ENCODE measurements around the gene ZNF525.
"Not testable (repeated sequence)": the region's sequence is repeated elsewhere in the genome, so short reads cannot be mapped to it uniquely, and the experiment has no call there.

ZNF525 gene

GRCh38 chr19:53394974-53395839 lies 29.7 kb downstream of the ZNF525 start, which contains the start of gene ZNF765:
TSS of gene ZNF765 (plus strand) at chr19:53395149. CDS start at chr19:53398016, 2,867 bp downstream.
- TF ChIP-seq, protein P1, sequence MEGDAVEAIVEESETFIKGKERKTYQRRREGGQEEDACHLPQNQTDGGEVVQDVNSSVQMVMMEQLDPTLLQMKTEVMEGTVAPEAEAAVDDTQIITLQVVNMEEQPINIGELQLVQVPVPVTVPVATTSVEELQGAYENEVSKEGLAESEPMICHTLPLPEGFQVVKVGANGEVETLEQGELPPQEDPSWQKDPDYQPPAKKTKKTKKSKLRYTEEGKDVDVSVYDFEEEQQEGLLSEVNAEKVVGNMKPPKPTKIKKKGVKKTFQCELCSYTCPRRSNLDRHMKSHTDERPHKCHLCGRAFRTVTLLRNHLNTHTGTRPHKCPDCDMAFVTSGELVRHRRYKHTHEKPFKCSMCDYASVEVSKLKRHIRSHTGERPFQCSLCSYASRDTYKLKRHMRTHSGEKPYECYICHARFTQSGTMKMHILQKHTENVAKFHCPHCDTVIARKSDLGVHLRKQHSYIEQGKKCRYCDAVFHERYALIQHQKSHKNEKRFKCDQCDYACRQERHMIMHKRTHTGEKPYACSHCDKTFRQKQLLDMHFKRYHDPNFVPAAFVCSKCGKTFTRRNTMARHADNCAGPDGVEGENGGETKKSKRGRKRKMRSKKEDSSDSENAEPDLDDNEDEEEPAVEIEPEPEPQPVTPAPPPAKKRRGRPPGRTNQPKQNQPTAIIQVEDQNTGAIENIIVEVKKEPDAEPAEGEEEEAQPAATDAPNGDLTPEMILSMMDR (conservative IDR thresholded peaks at IDR 0.05; ENCODE audit: low read depth): peak; percentile 56
- H3K27ac ChIP-seq: peak within 1 kb of the TSS; percentile 88
- peak; percentile 89 for DNase-seq (ENCODE audit: low spot score)
- POLR2A ChIA-PET (ENCODE audit: low non-redundant PET): interaction anchor here (0.6 kb wide), 1 partner anchor 1651 kb away, joined by 4 read pairs; no protein-coding TSS in a partner anchor
- CTCF ChIA-PET: interaction anchor here (0.6 kb wide), 1 partner anchor 98 kb away, joined by 3 read pairs; no protein-coding TSS in a partner anchor

DNA sequence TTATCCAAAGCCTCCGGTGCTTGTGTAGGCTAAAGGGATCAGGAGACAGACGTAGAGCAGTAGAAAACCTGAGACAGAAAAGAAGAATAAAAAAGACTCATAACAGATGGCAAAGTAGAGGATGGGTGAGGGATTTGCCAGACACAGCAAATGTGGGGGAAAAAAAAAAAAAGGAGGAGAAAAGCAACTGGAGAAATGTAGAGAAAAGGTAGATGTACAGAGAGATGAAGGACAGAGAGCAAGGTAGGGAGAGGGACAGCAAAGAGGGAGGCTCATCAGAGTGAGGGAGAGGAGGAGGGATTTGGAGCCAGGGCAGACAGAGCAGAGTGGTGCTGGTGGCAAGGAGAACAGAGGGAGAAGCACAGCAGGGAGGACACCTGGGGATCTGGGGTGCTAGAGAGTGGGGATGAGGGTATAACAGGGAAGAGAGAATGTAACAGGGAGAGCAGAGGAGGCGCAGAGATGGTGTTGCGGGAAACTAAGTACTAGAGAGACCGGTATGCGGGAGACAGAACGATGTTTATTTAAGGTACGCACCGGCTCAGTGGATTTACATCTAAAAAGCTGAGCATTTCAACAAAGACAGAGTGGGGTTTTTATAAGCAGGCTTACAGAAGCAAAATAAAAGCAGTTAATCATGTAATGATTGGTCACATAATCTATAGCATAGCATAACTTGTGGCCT lies 30.5 kb downstream of the ZNF525 start:
- DNase-seq (ENCODE audit: low spot score); POLR2A ChIA-PET (ENCODE audit: low non-redundant PET): not testable (repeated sequence)
- CTCF ChIA-PET: interaction anchor here (0.6 to 0.7 kb wide), 2 partner anchors 33 to 99 kb away, joined by 3 to 5 read pairs; no protein-coding TSS in a partner anchor
- peak overlapping the region; percentile 88 for H3K27ac ChIP-seq

GRCh38 chr19:53396525-53396868 lies 31.0 kb downstream of the ZNF525 start:
- no peak overlapping the region for H3K27ac ChIP-seq
- POLR2A ChIA-PET (ENCODE audit: low non-redundant PET): no interaction called here
- DNase-seq (ENCODE audit: low spot score): no peak
- TF ChIP-seq, protein P1 (conservative IDR thresholded peaks at IDR 0.05; ENCODE audit: low read depth): no peak
- CTCF ChIA-PET: interaction anchor here (0.7 kb wide), 1 partner anchor 33 kb away, joined by 5 read pairs; no protein-coding TSS in a partner anchor

GRCh38 chr19:53397918-53398317 lies 32.4 kb downstream of the ZNF525 start:
- DNase-seq (ENCODE audit: low spot score); CTCF ChIA-PET; POLR2A ChIA-PET (ENCODE audit: low non-redundant PET); H3K27ac ChIP-seq: not testable (repeated sequence)

DNA sequence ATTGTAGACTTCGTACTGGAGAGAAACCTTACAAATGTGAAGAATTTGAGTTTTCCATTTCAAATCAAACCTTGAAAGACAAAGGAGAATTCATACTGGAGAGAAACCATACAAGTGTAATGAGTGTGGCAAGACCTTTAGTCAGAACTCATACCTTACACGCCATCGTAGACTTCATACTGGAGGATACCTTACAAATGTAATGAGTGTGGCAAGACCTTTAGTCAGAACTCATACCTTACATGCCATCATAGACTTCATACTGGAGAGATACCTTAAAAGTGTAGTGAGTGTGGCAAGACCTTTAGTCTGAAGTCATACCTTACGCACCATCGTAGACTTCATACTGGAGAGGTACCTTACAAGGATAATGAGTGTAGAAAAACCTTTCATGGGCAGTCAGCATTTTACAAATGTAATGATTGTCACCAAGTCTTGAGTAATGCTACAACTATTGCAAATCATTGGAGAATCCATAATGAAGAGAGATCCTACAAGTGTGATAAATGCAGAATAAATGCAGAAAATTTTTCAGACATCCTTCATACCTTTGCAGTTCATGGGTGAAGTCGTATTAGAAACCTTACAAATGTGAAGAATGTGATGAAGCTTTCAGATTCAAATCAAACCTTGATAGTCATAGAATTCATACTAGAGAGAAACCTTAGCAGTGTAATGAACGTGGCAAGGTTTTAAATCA lies 44.1 kb downstream of the ZNF525 start:
- H3K27ac ChIP-seq: no peak overlapping the region
- TF ChIP-seq, protein P1 (conservative IDR thresholded peaks at IDR 0.05; ENCODE audit: low read depth): no peak
- DNase-seq (ENCODE audit: low spot score): no peak

GRCh38 chr19:53420520-53421315 lies 55.2 kb downstream of the ZNF525 start:
- CTCF ChIA-PET; H3K27ac ChIP-seq; POLR2A ChIA-PET (ENCODE audit: low non-redundant PET); DNase-seq (ENCODE audit: low spot score): not testable (repeated sequence)

More for the DNA sequence above, 44.1 kb downstream of the ZNF525 start:
- CTCF ChIA-PET: no interaction called here
- POLR2A ChIA-PET (ENCODE audit: low non-redundant PET): no interaction called here

DNA sequence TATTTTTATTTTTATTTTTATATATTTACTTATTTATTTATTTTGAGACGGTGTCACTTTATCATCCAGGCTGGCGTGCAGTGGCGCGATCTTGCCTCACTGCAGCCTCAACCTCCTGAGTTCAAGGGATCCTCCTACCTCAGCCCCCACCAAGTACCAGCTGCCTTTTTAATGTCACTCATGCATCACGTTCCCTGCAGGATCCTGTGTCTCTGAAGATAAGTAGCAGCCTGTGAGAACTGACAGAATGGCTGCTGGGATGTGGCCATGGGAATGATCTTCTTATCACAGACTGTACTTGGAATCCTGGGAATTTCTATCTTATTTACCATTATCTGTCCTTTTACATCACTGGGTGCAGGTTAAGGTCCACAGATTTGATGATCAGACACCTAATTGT lies 57.0 kb downstream of the ZNF525 start:
- no peak for DNase-seq (ENCODE audit: low spot score)
- TF ChIP-seq, protein P1 (conservative IDR thresholded peaks at IDR 0.05; ENCODE audit: low read depth): no peak
- CTCF ChIA-PET: no interaction called here
- no peak overlapping the region for H3K27ac ChIP-seq
- POLR2A ChIA-PET (ENCODE audit: low non-redundant PET): no interaction called here

DNA sequence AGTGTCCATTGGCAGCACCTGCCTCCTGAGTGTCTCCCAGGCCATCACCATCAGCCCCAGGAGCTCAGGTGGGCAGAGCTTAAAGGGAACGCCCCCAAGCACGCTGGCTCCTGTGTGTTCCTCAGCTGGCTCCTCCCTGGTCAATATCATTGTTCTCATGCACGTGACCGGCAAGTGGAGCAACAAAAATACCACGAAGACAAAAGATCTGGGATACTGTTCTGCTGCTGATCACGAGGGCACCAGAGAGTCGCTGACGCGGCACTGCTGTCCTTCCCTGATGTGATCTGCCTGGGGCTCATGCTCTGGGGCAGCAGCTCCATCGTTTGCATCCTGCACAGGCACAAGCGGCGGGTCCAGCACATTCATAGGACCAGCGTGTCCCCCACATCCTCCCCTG lies 57.6 kb downstream of the ZNF525 start:
- DNase-seq (ENCODE audit: low spot score); H3K27ac ChIP-seq; POLR2A ChIA-PET (ENCODE audit: low non-redundant PET); CTCF ChIA-PET: not testable (repeated sequence)

- POLR2A ChIA-PET (ENCODE audit: low non-redundant PET); H3K27ac ChIP-seq; DNase-seq (ENCODE audit: low spot score): not testable (repeated sequence)
- CTCF ChIA-PET: interaction anchor here (0.6 kb wide), 1 partner anchor 656 kb away, joined by 3 read pairs; no protein-coding TSS in a partner anchor
These were observed 58.2 kb downstream of the ZNF525 start for GRCh38 chr19:53423680-53424079.

Measured in RWPE1 (cell line).